H9 (cell line): ENCODE results near the gene FAM53B. TPM values are rescaled to one million over a fixed set of nuclear protein-coding genes. Genes with fewer than 3 reads are reported as not detected.

Experiments used
- DNase-seq: peaks from one replicate; pipeline ENCODE4 v3.0.0-alpha.2; 2017
- H2AFZ ChIP-seq: one replicate; pipeline ENCODE4 v1.6.1; 2013; ENCODE audit warnings: mild to moderate bottlenecking, low read length, control low read depth, moderate library complexity
- H2AK5ac ChIP-seq: 2 replicates; pipeline ENCODE4 v1.6.1; 2013; ENCODE audit warnings: low read length, control low read depth, mixed read lengths; ENCODE audit not compliant: insufficient read length
- H2BK120ac ChIP-seq: one replicate; pipeline ENCODE4 v1.6.1; 2013; ENCODE audit warnings: low read depth, mild to moderate bottlenecking, low read length, control low read depth, inconsistent platforms; ENCODE audit not compliant: poor library complexity, severe bottlenecking
- H2BK12ac ChIP-seq: 2 replicates; pipeline ENCODE4 v1.6.1; 2013; ENCODE audit warnings: low read length, control low read depth, mixed read lengths, low read depth; ENCODE audit not compliant: insufficient read length
- H2BK15ac ChIP-seq: 2 replicates; pipeline ENCODE4 v1.6.1; 2013; ENCODE audit warnings: low read depth, low read length, control low read depth
- H2BK20ac ChIP-seq: one replicate; pipeline ENCODE4 v1.6.1; 2013; ENCODE audit warnings: low read depth, mild to moderate bottlenecking, low read length, control low read depth, inconsistent platforms; ENCODE audit not compliant: poor library complexity, severe bottlenecking
- H2BK5ac ChIP-seq: 2 replicates; pipeline ENCODE4 v1.6.1; 2013; ENCODE audit warnings: low read length, control low read depth, mixed read lengths; ENCODE audit not compliant: insufficient read length
- H3K14ac ChIP-seq: 2 replicates; pipeline ENCODE4 v1.6.1; 2013; ENCODE audit warnings: low read length, control low read depth; ENCODE audit not compliant: insufficient read depth
- H3K18ac ChIP-seq: 2 replicates; pipeline ENCODE4 v1.6.1; 2013; ENCODE audit warnings: low read depth, mild to moderate bottlenecking, mixed read lengths, low read length, control low read depth; ENCODE audit not compliant: insufficient read length
- H3K23ac ChIP-seq: 2 replicates; pipeline ENCODE4 v1.6.1; 2013; ENCODE audit warnings: low read length, control low read depth, mixed read lengths, low read depth; ENCODE audit not compliant: insufficient read length
- H3K23me2 ChIP-seq: 2 replicates; pipeline ENCODE4 v1.6.1; 2013; ENCODE audit warnings: low read depth, mild to moderate bottlenecking, mixed read lengths, low read length, control low read depth; ENCODE audit not compliant: insufficient read length, poor library complexity, severe bottlenecking
- H3K27ac ChIP-seq: 2 replicates; pipeline ENCODE4 v1.5.1; 2013; ENCODE audit warnings: low read length, control low read depth, mixed read lengths, low read depth; ENCODE audit not compliant: insufficient read length
- H3K27me3 ChIP-seq: 2 replicates; pipeline ENCODE4 v1.6.1; 2013; ENCODE audit warnings: low read length, control low read depth, inconsistent platforms; ENCODE audit not compliant: insufficient read depth
- H3K4ac ChIP-seq: 2 replicates; pipeline ENCODE4 v1.6.1; 2013; ENCODE audit warnings: low read depth, mild to moderate bottlenecking, control low read depth, inconsistent platforms, low read length, moderate library complexity
- H3K4me1 ChIP-seq: 2 replicates; pipeline ENCODE4 v1.6.1; 2013; ENCODE audit warnings: low read length, control low read depth, inconsistent platforms; ENCODE audit not compliant: insufficient read depth
- H3K4me2 ChIP-seq: 2 replicates; pipeline ENCODE4 v1.6.1; 2013; ENCODE audit warnings: low read length, control low read depth, mixed read lengths; ENCODE audit not compliant: insufficient read length, insufficient read depth
- H3K56ac ChIP-seq: 2 replicates; pipeline ENCODE4 v1.6.1; 2013; ENCODE audit warnings: low read depth, mild to moderate bottlenecking, mixed read lengths, low read length, control low read depth; ENCODE audit not compliant: insufficient read length
- H3K79me1 ChIP-seq: 2 replicates; pipeline ENCODE4 v1.6.1; 2013; ENCODE audit warnings: low read depth, mild to moderate bottlenecking, moderate library complexity, low read length, control low read depth, inconsistent platforms; ENCODE audit not compliant: insufficient read depth, poor library complexity, severe bottlenecking
- H3K79me2 ChIP-seq: 2 replicates; pipeline ENCODE4 v1.6.1; 2013; ENCODE audit warnings: low read length, control low read depth, inconsistent platforms; ENCODE audit not compliant: insufficient read depth
- H3K9ac ChIP-seq: 2 replicates; pipeline ENCODE4 v1.6.1; 2013; ENCODE audit warnings: low read length, control low read depth, mixed read lengths; ENCODE audit not compliant: insufficient read length; ENCODE audit errors: extremely low read depth
- H3K9me3 ChIP-seq: one replicate; pipeline ENCODE4 v1.6.1; 2013; ENCODE audit warnings: low read depth, low read length, inconsistent platforms; ENCODE audit not compliant: control insufficient read depth
- H3T11ph ChIP-seq: one replicate; pipeline ENCODE4 v1.6.1; 2013; ENCODE audit warnings: mild to moderate bottlenecking, low read length, control low read depth, inconsistent platforms
- H4K20me1 ChIP-seq: one replicate; pipeline ENCODE4 v1.6.1; 2013; ENCODE audit not compliant: control insufficient read depth, insufficient read length, insufficient read depth
- H4K5ac ChIP-seq: 2 replicates; pipeline ENCODE4 v1.6.1; 2013; ENCODE audit warnings: low read depth, mild to moderate bottlenecking, mixed read lengths, low read length, control low read depth; ENCODE audit not compliant: insufficient read length
- H4K8ac ChIP-seq: replicated peaks from 2 replicates; pipeline ENCODE4 v1.6.1; 2013; ENCODE audit warnings: low read length, control low read depth, mixed read lengths, low read depth; ENCODE audit not compliant: insufficient read length
- H4K91ac ChIP-seq: 2 replicates; pipeline ENCODE4 v1.6.1; 2013; ENCODE audit warnings: low read depth, mild to moderate bottlenecking, moderate library complexity, mixed read lengths, low read length, control low read depth; ENCODE audit not compliant: insufficient read length
- H3K27ac Mint-ChIP-seq, 3 experiments: 2 replicates in 2 of 3; 3 replicates in 1 of 3; pipeline ENCODE4 v1.8.0; 2020 to 2021; ENCODE audit warnings: mixed read lengths in 3 of 3, mild to moderate bottlenecking in 1 of 3, moderate library complexity in 1 of 3
- H3K27me3 Mint-ChIP-seq: 2 replicates; pipeline ENCODE4 v1.8.0; 2021; ENCODE audit warnings: low read depth, mild to moderate bottlenecking, moderate library complexity, mixed read lengths
- H3K36me3 Mint-ChIP-seq, 3 experiments: 2 replicates in 2 of 3; 3 replicates in 1 of 3; pipeline ENCODE4 v1.8.0; 2020 to 2021; ENCODE audit warnings: low read depth in 3 of 3, mixed read lengths in 3 of 3; ENCODE audit not compliant: insufficient read depth in 1 of 3
- H3K4me1 Mint-ChIP-seq, 2 experiments: 2 replicates each; pipeline ENCODE4 v1.8.0; 2020; ENCODE audit warnings: mixed read lengths in 2 of 2
- H3K4me3 Mint-ChIP-seq, 2 experiments: 2 replicates in 1 of 2; 3 replicates in 1 of 2; pipeline ENCODE4 v1.8.0; 2020 to 2021; ENCODE audit warnings: mild to moderate bottlenecking in 2 of 2, mixed read lengths in 2 of 2, moderate library complexity in 1 of 2
- H3K9me3 Mint-ChIP-seq, 2 experiments: 2 replicates in 1 of 2; 3 replicates in 1 of 2; pipeline ENCODE4 v1.8.0; 2020; ENCODE audit warnings: mild to moderate bottlenecking in 2 of 2, mixed read lengths in 2 of 2, moderate library complexity in 1 of 2
- CTCF ChIP-seq: fragments of 200-600 bp; sonication (generic); conservative IDR thresholded peaks from 3 replicates; pipeline ENCODE4 v1.8.0; 2021; ENCODE audit warnings: antibody characterized with exemption, mild to moderate bottlenecking
- WGBS: extraction: QIAGEN DNeasy Blood & Tissue Kit; methylation state at CpG from one replicate; pipeline ENCODE4 v1.1.7; 2013; ENCODE audit warnings: missing lambda C conversion rate, low lambda C conversion rate, mixed read lengths; ENCODE audit not compliant: insufficient read length; ENCODE audit errors: extremely low coverage; 5-methylcytosine and 5-hydroxymethylcytosine counted together
- total RNA-seq: library from RNA; stranded (reverse); gene quantifications from 2 replicates; pipeline ENCODE4 v1.2.1, GENCODE V29; 2021

Gene FAM53B
- total RNA-seq, 1 experiment from 2014 or later = 11.5 TPM

- Histone ChIP-seq H3K14ac (no peak overlapping the region), H4K91ac (no peak overlapping the region), H4K20me1 (no peaks in the 10 kb centered on the region), H3K79me2 (0 out of 2 replicates have a peak, but pooled peaks cover 3% of the 10 kb centered on the region), H3K27ac (no peak overlapping the region), H3K18ac (no peak overlapping the region), H3K9me3 (no peaks in the 10 kb centered on the region), H3K4me2 (no peak overlapping the region), H2BK15ac (no peak overlapping the region), H3K4me1 (no peaks in the 10 kb centered on the region), H2AFZ (no peak overlapping the region), H2BK120ac (no peak overlapping the region), H2AK5ac (no peak overlapping the region), H3K27me3 (no peaks in the 10 kb centered on the region), H2BK5ac (no peak overlapping the region), H4K8ac (no peak overlapping the region), H3K9ac (no peak overlapping the region), H3K23ac (no peak overlapping the region), H3K23me2 (no peaks in the 10 kb centered on the region), H3K56ac (no peak overlapping the region), H2BK12ac (no peak overlapping the region), H3K79me1 (no peaks in the 10 kb centered on the region), H3T11ph (no peak overlapping the region), H4K5ac (no peak overlapping the region), H2BK20ac (no peak overlapping the region), H3K4ac (no peak overlapping the region)
- Mint-ChIP-seq H3K27ac (peak overlapping the region in 1 of 3 experiments; percentile 20; a peak in 1 of 7 replicates), H3K4me1 (peaks cover 3 to 11% of the 10 kb centered on the region in 2 experiments; a peak in 3 of 4 replicates), H3K27me3 (no peaks in the 10 kb centered on the region), H3K9me3 (no peaks in the 10 kb centered on the region), H3K4me3 (no peak overlapping the region), H3K36me3 (no peaks in the 10 kb centered on the region; a peak in 2 of 7 replicates)
- no peak for TF ChIP-seq CTCF
- no CpG with 5 or more reads among the region's 20 CpGs for WGBS
- DNase-seq = no peak
These were observed 103.5 kb downstream of the FAM53B start for GRCh38 chr10:124640538-124641231.
